Pancreas (tissue), 10 donors: ENCODE results near the gene PIP4K2A. TPM values are rescaled to one million over a fixed set of nuclear protein-coding genes. Genes with fewer than 3 reads are reported as not detected.

Source experiments
- ATAC-seq, 4 donors: fragments of 200-7000 bp; cut with Tn5 transposase; one replicate each; pipeline versions ENCODE4 v1.8.0 to v1.9.1; 2020; ENCODE audit warnings: mild to moderate bottlenecking in 4 of 4, moderate library complexity in 4 of 4
- DNase-seq, 6 donors: peaks; one replicate each; pipeline ENCODE4 v3.0.0-alpha.2; 2020
- FAIRE-seq: peaks from 2 replicates; lab custom pipeline; 2012; peaks lifted over from hg19 to GRCh38; lab: Jason Lieb, UNC
- H3K27ac ChIP-seq, 4 donors: fragments of 200-600 bp; sonication (generic); 1 replicate in 3 of 4; 2 replicates in 1 of 4; pipeline versions ENCODE4 v1.5.0 to v1.8.0; 2020
- H3K27me3 ChIP-seq, 4 donors: fragments of 200-600 bp; one replicate each; pipeline ENCODE4 v1.8.0; 2021
- H3K36me3 ChIP-seq, 3 donors: fragments of 200-600 bp; sonication (generic) in 1 of 3; one replicate each; pipeline versions ENCODE4 v1.5.0 to v1.8.0; 2020 to 2021
- H3K4me1 ChIP-seq, 3 donors: fragments of 200-600 bp; one replicate each; pipeline ENCODE4 v1.8.0; 2021
- H3K4me3 ChIP-seq, 4 donors: fragments of 200-600 bp; sonication (generic) in 2 of 4; one replicate each; pipeline versions ENCODE4 v1.5.0 to v1.8.0; 2020 to 2021
- H3K9me3 ChIP-seq, 4 donors: fragments of 200-600 bp; one replicate each; pipeline ENCODE4 v1.8.0; 2021
- CTCF ChIP-seq, 4 donors: fragments of 200-600 bp; sonication (generic) in 3 of 4; IDR thresholded peaks; one replicate each; pipeline versions ENCODE4 v1.5.0 to v1.8.0; 2021; ENCODE audit warnings: antibody characterized with exemption in 4 of 4
- WGBS, 2 donors: extraction: QIAGEN DNeasy Blood & Tissue Kit; methylation state at CpG; one replicate each; pipeline ENCODE4 v1.1.7; 2013; 5-methylcytosine and 5-hydroxymethylcytosine counted together
- intact Hi-C, 3 donors: fragments of 100-400 bp; cut with DNase I; formaldehyde crosslinking; loops; one replicate each; pipeline versions ENCODE4 v1.11.1 to v1.14.2; 2022
- polyA plus RNA-seq, 2 donors: library from polyadenylated mRNA; stranded (reverse); fragments of 200-250 nt; gene quantifications; one replicate each; pipeline ENCODE4 v1.2.3, GENCODE V29; 2013
- total RNA-seq, 6 donors: library from RNA; stranded (reverse); fragmentation: NEBNext Ultra II Directional in 4 of 6; extraction: Animal tissue kit (Norgen Biotek cat#: 25700) in 4 of 6; gene quantifications; one replicate each; pipeline versions ENCODE4 v1.2.1 to v1.2.4, GENCODE V29; 2021 to 2023
- donor health status: healthy with polysubstance abuse.
- donor health status: DM: no; HTN: no; CAD: no; lungs with moderate emphysema.
- donor health status: DM: no; HTN: no; CAD: no.
- donor health status: control.
- donor health status: control.
- donor health status: Bipolar disorder and iron deficiency.
- donor health status: DM: yes; HTN: yes; CAD: no.
- donor health status: DM: no; HTN: no; CAD: no.
- donor health status: DM: no; HTN: no; CAD: no.
- donor health status: DM: yes; HTN: yes; CAD: no.

PIP4K2A gene
- total and polyA plus RNA-seq, 8 donors, result 3.6 to 17.8 (median 6.7) TPM

- ATAC-seq (no peak), FAIRE-seq (no peak), DNase-seq (no peak)
- Histone ChIP-seq H3K9me3 (no peaks in the 10 kb centered on the region), H3K36me3 (no peaks in the 10 kb centered on the region), H3K4me1 (no peaks in the 10 kb centered on the region), H3K27ac (no peak overlapping the region), H3K27me3 (no peaks in the 10 kb centered on the region), H3K4me3 (no peak overlapping the region)
- TF ChIP-seq CTCF (IDR thresholded peaks at IDR 0.05), result no peak
- WGBS, 2 donors, result 87 to 91% methylated on average over 15 of the region's 15 CpGs
- intact Hi-C loops, result no loop called here
These were observed 109.8 kb downstream of the PIP4K2A start for GRCh38 chr10:22604344-22605126.

GRCh38 chr10:22603581-22603980, 110.8 kb downstream of the PIP4K2A start:
- TF ChIP-seq CTCF (IDR thresholded peaks at IDR 0.05), result no peak
- intact Hi-C loops, result no loop called here

GRCh38 chr10:22601618-22602017, 112.8 kb downstream of the PIP4K2A start:
- no peak for DNase-seq
- Histone ChIP-seq H3K4me3 (no peak overlapping the region), H3K27me3 (no peaks in the 10 kb centered on the region), H3K36me3 (no peaks in the 10 kb centered on the region), H3K9me3 (no peaks in the 10 kb centered on the region), H3K27ac (no peak overlapping the region), H3K4me1 (peaks cover 0 to 15% (median 0%) of the 10 kb centered on the region in 3 donors)
- no peak for ATAC-seq
- no peak for FAIRE-seq
- intact Hi-C loops, result no loop called here
- 99% methylated on average over 4 to 5 of the region's 5 CpGs for WGBS, 2 donors
- TF ChIP-seq CTCF (IDR thresholded peaks at IDR 0.05), result no peak

More at GRCh38 chr10:22603581-22603980, 110.8 kb downstream of the PIP4K2A start:
- ATAC-seq, result no peak
- WGBS, 2 donors, result 93 to 96% methylated on average over 3 of the region's 3 CpGs
- H3K27ac ChIP-seq, result no peak overlapping the region
- H3K4me1 ChIP-seq, result peaks cover 0 to 6% (median 0%) of the 10 kb centered on the region in 3 donors
- H3K4me3 ChIP-seq, result no peak overlapping the region
- H3K27me3 ChIP-seq, result no peaks in the 10 kb centered on the region
- no peak for DNase-seq
- H3K9me3 ChIP-seq, result no peaks in the 10 kb centered on the region
- H3K36me3 ChIP-seq, result no peaks in the 10 kb centered on the region
- FAIRE-seq, result no peak

GRCh38 chr10:22599636-22600228, 114.6 kb downstream of the PIP4K2A start:
- FAIRE-seq (no peak), DNase-seq (no peak), ATAC-seq (no peak)
- H3K4me1 ChIP-seq, result peaks cover 0 to 15% (median 0%) of the 10 kb centered on the region in 3 donors
- intact Hi-C loops, result no loop called here
- H3K27me3 ChIP-seq, result no peaks in the 10 kb centered on the region
- H3K36me3 ChIP-seq, result no peaks in the 10 kb centered on the region
- H3K9me3 ChIP-seq, result no peaks in the 10 kb centered on the region
- no peak overlapping the region for H3K27ac ChIP-seq
- no peak overlapping the region for H3K4me3 ChIP-seq
- 88 to 90% methylated on average over 11 of the region's 11 CpGs for WGBS, 2 donors
- no peak for TF ChIP-seq CTCF (IDR thresholded peaks at IDR 0.05)
